Activated CD4-positive, alpha-beta memory T cell treated with anti-CD3 and anti-CD28 coated beads for 36 hours (primary cell): Measurements from ENCODE around the gene OSGEPL1. TPM values are rescaled to one million over a fixed set of nuclear protein-coding genes. Genes with fewer than 3 reads are reported as not detected.
"Not testable (repeated sequence)": the region's sequence is repeated elsewhere in the genome, so short reads cannot be mapped to it uniquely, and the experiment has no call there.

Source experiments
- CTCF ChIA-PET: fragments of 350-600 bp; sonication (Branson Sonifier 250); formaldehyde crosslinking; loops from one replicate; lab custom pipeline; 2021; ENCODE audit warnings: antibody characterized with exemption, inconsistent platforms; lab: Charles Lee
- POLR2A ChIA-PET: fragments of 350-600 bp; sonication (Branson Sonifier 250); formaldehyde crosslinking; loops from one replicate; lab custom pipeline; 2021; ENCODE audit warnings: antibody characterized with exemption; lab: Charles Lee
- DNase-seq: peaks from one replicate; pipeline ENCODE4 v3.0.0-alpha.2; 2020
- H3K27ac Mint-ChIP-seq: one replicate; pipeline ENCODE4 v1.8.0; 2021; ENCODE audit warnings: mixed read lengths
- H3K27me3 Mint-ChIP-seq: one replicate; pipeline ENCODE4 v1.8.0; 2021; ENCODE audit warnings: mixed read lengths
- H3K36me3 Mint-ChIP-seq: one replicate; pipeline ENCODE4 v1.8.0; 2021; ENCODE audit warnings: mixed read lengths
- H3K4me1 Mint-ChIP-seq: one replicate; pipeline ENCODE4 v1.8.0; 2021; ENCODE audit warnings: low read depth, mixed read lengths
- H3K4me3 Mint-ChIP-seq: one replicate; pipeline ENCODE4 v1.8.0; 2021; ENCODE audit warnings: mild to moderate bottlenecking, mixed read lengths
- H3K9me3 Mint-ChIP-seq: one replicate; pipeline ENCODE4 v1.8.0; 2021; ENCODE audit warnings: mixed read lengths
- intact Hi-C: fragments of 100-400 bp; cut with micrococcal nuclease; formaldehyde crosslinking; loops from one replicate; pipeline ENCODE4 v1.15.1; 2023
- total RNA-seq, 2 experiments: library from RNA; stranded (reverse); gene quantifications; one replicate each; pipeline ENCODE4 v1.2.3, GENCODE V29; 2021

Gene OSGEPL1
- total RNA-seq, 2 experiments from 2014 or later = 11.1 to 11.7 TPM

DNA sequence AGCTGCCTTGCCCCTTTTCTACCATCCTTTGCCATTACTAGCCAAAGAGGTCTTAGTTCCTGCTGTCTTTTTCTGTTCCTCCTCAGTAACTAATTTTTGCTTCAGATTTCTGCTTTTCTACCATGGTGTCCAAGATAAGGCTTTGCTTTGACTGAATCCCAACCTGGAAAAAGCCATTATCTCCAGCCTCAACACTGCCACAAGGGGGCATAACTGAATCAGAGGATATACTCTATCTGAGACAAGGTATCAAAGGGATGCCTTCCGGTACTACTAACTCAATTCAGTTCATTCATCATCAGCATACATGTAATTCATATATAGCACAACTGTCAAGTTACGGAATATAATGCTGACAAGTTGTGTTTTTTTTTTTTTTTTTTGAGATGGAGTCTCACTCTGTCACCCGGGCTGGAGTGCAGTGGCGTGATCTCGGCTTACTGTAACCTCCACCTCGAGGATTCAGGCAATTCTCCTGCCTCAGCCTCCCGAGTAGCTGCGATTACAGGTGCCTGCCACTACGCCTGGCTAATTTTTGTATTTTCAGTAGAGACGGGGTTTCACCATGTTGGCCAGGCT lies 11.4 kb downstream of the OSGEPL1 start:
- intact Hi-C loops = loop anchor here (2.0 to 5.0 kb wide), 2 partner anchors 41 to 320 kb away; no protein-coding TSS in a partner anchor
- POLR2A ChIA-PET = interaction anchor here (1.3 kb wide), 2 partner anchors 10 to 33 kb away, joined by 3 read pairs; partner anchors contain the start of gene ORMDL1
- H3K4me1 Mint-ChIP-seq = no peaks in the 10 kb centered on the region
- CTCF ChIA-PET = interaction anchor here (0.7 to 1.9 kb wide), 20 partner anchors 10 to 521 kb away, joined by 3 to 11 read pairs (median 4); partner anchors contain the start of genes ASNSD1 and OSGEPL1
- no peak overlapping the region for H3K4me3 Mint-ChIP-seq
- DNase-seq = peak; percentile 45
- no peak overlapping the region for H3K27ac Mint-ChIP-seq
- H3K27me3 Mint-ChIP-seq = no peaks in the 10 kb centered on the region
- H3K9me3 Mint-ChIP-seq = no peaks in the 10 kb centered on the region
- H3K36me3 Mint-ChIP-seq = peaks cover 12% of the 10 kb centered on the region

DNA sequence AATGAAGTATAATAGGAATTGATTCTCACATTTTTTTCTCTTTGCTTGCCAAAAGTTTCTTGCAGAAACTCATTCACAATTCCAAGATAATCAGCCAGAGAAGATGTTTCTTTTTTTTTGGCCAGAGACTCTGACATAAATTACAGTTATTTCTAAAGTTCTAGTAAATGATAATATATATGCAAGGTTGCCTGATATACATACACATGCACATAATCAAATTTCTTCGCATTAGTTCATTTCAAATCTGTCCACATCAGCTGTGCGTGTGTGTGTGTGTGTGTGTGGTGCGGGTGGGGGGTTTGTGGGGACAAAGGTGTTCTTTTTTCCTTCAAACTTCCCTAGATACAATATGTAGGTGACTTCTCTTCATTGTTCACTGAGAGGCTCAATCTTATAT lies 33.2 kb downstream of the OSGEPL1 start:
- Mint-ChIP-seq H3K9me3 (no peaks in the 10 kb centered on the region), H3K27me3 (no peaks in the 10 kb centered on the region), H3K27ac (no peak overlapping the region), H3K36me3 (no peaks in the 10 kb centered on the region), H3K4me3 (no peak overlapping the region), H3K4me1 (no peaks in the 10 kb centered on the region)
- ChIA-PET CTCF (no interaction called here), POLR2A (no interaction called here)
- no peak for DNase-seq
- intact Hi-C loops = no loop called here

DNA sequence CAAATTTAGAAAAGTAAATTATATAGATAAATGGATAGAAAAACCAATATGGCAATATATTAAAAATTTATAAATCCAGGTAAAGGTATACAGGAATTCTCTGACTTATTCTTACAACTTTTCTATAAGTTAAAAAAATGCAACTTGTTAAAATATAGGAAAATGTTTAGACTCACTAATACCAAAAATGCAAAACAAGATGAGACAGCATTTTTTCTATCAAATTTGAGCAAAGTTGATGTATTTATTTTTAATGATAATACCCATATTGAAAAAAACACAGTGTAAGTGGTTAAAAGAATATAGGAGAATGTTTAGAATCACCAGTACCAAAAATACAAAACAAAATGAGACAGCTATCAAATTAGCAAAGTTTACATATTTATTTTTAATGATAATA lies 35.7 kb downstream of the OSGEPL1 start:
- no peaks in the 10 kb centered on the region for H3K27me3 Mint-ChIP-seq
- no peak overlapping the region for H3K27ac Mint-ChIP-seq
- H3K4me1 Mint-ChIP-seq = peaks cover 13% of the 10 kb centered on the region
- intact Hi-C loops = no loop called here
- ChIA-PET POLR2A (no interaction called here), CTCF (no interaction called here)
- H3K4me3 Mint-ChIP-seq = no peak overlapping the region
- peaks cover 4% of the 10 kb centered on the region for H3K36me3 Mint-ChIP-seq
- no peak for DNase-seq
- no peaks in the 10 kb centered on the region for H3K9me3 Mint-ChIP-seq

- intact Hi-C loops = no loop called here
- H3K27ac Mint-ChIP-seq = no peak overlapping the region
- CTCF ChIA-PET = no interaction called here
- peaks cover 13% of the 10 kb centered on the region for H3K4me1 Mint-ChIP-seq
- no peaks in the 10 kb centered on the region for H3K27me3 Mint-ChIP-seq
- no peaks in the 10 kb centered on the region for H3K9me3 Mint-ChIP-seq
- H3K36me3 Mint-ChIP-seq = peaks cover 4% of the 10 kb centered on the region
- H3K4me3 Mint-ChIP-seq = no peak overlapping the region
- no peak for DNase-seq
- POLR2A ChIA-PET = no interaction called here
Measured at GRCh38 chr2:189726271-189726670, 36.3 kb downstream of the OSGEPL1 start.

GRCh38 chr2:189723192-189723591 lies 39.4 kb downstream of the OSGEPL1 start:
- Mint-ChIP-seq H3K4me3 (no peak overlapping the region), H3K36me3 (peaks cover 5% of the 10 kb centered on the region), H3K4me1 (peaks cover 13% of the 10 kb centered on the region), H3K27me3 (no peaks in the 10 kb centered on the region), H3K27ac (no peak overlapping the region), H3K9me3 (no peaks in the 10 kb centered on the region)
- ChIA-PET POLR2A (no interaction called here), CTCF (interaction anchor here (0.7 to 1.5 kb wide), 3 partner anchors 40 to 62 kb away, joined by 3 to 6 read pairs (median 3); no protein-coding TSS in a partner anchor)
- no peak for DNase-seq
- intact Hi-C loops = loop anchor here (1.0 kb wide), 2 partner anchors 61 to 95 kb away; partner anchors contain the start of genes ORMDL1 and PMS1

DNA sequence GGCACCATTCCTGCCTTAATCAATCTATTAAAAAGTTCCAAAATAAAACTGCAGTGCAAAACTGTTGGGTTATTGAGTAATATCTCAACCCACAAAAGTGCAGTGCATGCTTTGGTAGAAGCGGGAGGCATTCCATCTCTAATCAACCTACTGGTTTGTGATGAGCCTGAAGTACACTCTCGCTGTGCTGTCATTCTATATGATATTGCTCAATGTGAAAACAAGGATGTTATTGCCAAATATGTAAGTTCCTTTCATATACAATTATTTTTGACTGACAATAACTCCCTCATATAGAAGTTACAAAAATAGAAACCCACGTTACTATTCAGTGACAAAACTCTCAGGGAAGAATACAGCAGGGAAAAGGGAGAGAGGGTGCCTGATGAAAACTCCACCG lies 43.0 kb downstream of the OSGEPL1 start:
- Mint-ChIP-seq H3K36me3 (peaks cover 7% of the 10 kb centered on the region), H3K4me3 (no peak overlapping the region), H3K27me3 (no peaks in the 10 kb centered on the region), H3K27ac (no peak overlapping the region), H3K9me3 (peaks cover 20% of the 10 kb centered on the region), H3K4me1 (peaks cover 13% of the 10 kb centered on the region)
- ChIA-PET POLR2A (no interaction called here), CTCF (interaction anchor here (0.7 kb wide), 1 partner anchor 45 kb away, joined by 3 read pairs; the partner anchor contains the start of gene ANKAR)
- intact Hi-C loops = no loop called here
- no peak for DNase-seq

GRCh38 chr2:189717593-189717992 lies 45.0 kb downstream of the OSGEPL1 start:
- intact Hi-C loops, H3K36me3 Mint-ChIP-seq, DNase-seq, H3K27ac Mint-ChIP-seq, H3K4me3 Mint-ChIP-seq, POLR2A ChIA-PET, H3K4me1 Mint-ChIP-seq, H3K27me3 Mint-ChIP-seq, CTCF ChIA-PET: not testable (repeated sequence)
- H3K9me3 Mint-ChIP-seq = peaks cover 25% of the 10 kb centered on the region

DNA sequence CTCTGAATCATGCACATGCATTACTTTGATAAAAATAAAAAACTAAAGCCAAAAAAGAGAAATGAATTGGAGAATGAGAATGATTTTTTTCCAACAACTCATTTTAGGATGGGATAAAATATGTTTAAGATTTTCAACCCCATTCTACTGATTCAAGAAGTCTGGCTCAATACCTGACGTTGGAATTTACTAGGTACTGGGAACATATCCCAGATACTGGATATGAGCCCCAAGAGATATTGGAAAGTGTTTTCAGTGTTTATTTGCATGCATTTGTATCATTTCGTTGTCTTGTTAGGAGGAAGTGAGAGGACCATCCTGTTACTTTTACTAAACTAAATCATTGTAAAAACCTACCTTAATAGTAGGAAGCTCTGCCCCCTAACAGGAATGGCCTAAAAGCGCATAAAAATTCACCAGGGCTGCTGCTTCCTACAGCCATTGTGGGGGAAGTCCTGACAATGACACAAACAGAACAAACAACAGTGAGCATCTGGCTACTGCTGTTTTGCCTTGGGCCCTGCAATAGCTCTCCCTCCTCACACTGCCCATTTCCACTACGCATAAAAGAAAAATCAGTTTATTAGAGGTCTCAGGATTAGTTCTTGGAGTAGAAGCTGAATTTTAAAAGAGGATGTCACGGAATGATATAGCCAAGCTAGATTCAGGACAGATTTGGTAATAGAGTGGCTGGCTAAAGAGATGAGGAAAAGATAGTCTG lies 52.9 kb downstream of the OSGEPL1 start:
- CTCF ChIA-PET = interaction anchor here (1.1 kb wide), 1 partner anchor 11 kb away, joined by 3 read pairs; no protein-coding TSS in a partner anchor
- no peak for DNase-seq
- H3K9me3 Mint-ChIP-seq = peaks cover 5% of the 10 kb centered on the region
- no peak overlapping the region for H3K4me3 Mint-ChIP-seq
- H3K36me3 Mint-ChIP-seq = peaks cover 9% of the 10 kb centered on the region
- no peak overlapping the region for H3K27ac Mint-ChIP-seq
- intact Hi-C loops = no loop called here
- POLR2A ChIA-PET = no interaction called here
- no peaks in the 10 kb centered on the region for H3K27me3 Mint-ChIP-seq
- no peaks in the 10 kb centered on the region for H3K4me1 Mint-ChIP-seq

GRCh38 chr2:189702071-189702470 lies 60.5 kb downstream of the OSGEPL1 start:
- no peaks in the 10 kb centered on the region for H3K36me3 Mint-ChIP-seq
- no peaks in the 10 kb centered on the region for H3K4me1 Mint-ChIP-seq
- H3K9me3 Mint-ChIP-seq = no peaks in the 10 kb centered on the region
- POLR2A ChIA-PET = no interaction called here
- H3K4me3 Mint-ChIP-seq = no peak overlapping the region
- CTCF ChIA-PET = interaction anchor here (1.4 to 5.4 kb wide), 5 partner anchors 27 to 60 kb away, joined by 3 to 80 read pairs (median 6); partner anchors contain the start of genes ASNSD1 and OSGEPL1
- H3K27ac Mint-ChIP-seq = no peak overlapping the region
- no peaks in the 10 kb centered on the region for H3K27me3 Mint-ChIP-seq
- DNase-seq = no peak
- intact Hi-C loops = no loop called here

DNA sequence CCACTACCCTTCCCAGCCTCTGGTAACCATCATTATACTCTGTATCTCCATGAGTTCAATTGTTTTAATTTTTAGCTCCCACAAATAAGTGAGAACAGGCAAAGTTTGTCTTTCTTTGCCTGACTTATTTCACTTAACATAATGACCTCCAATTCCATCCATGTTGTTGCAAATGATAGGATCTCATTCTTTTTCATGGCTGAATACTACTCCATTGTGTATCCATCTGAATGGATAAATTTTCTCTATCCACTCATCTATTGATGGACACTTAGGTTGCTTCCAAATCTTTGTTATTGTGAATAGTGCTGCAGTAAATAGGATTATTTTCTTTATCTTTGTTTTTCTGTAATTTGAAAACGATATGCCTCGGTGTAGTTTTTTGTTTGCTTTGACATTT lies 61.9 kb downstream of the OSGEPL1 start:
- intact Hi-C loops = no loop called here
- no peak overlapping the region for H3K27ac Mint-ChIP-seq
- no peak overlapping the region for H3K4me3 Mint-ChIP-seq
- H3K9me3 Mint-ChIP-seq = no peaks in the 10 kb centered on the region
- H3K4me1 Mint-ChIP-seq = no peaks in the 10 kb centered on the region
- POLR2A ChIA-PET = no interaction called here
- H3K36me3 Mint-ChIP-seq = no peaks in the 10 kb centered on the region
- CTCF ChIA-PET = interaction anchor here (0.8 to 5.4 kb wide), 3 partner anchors 25 to 41 kb away, joined by 4 to 80 read pairs (median 6); partner anchors contain the start of gene ASNSD1
- no peak for DNase-seq
- H3K27me3 Mint-ChIP-seq = no peaks in the 10 kb centered on the region

DNA sequence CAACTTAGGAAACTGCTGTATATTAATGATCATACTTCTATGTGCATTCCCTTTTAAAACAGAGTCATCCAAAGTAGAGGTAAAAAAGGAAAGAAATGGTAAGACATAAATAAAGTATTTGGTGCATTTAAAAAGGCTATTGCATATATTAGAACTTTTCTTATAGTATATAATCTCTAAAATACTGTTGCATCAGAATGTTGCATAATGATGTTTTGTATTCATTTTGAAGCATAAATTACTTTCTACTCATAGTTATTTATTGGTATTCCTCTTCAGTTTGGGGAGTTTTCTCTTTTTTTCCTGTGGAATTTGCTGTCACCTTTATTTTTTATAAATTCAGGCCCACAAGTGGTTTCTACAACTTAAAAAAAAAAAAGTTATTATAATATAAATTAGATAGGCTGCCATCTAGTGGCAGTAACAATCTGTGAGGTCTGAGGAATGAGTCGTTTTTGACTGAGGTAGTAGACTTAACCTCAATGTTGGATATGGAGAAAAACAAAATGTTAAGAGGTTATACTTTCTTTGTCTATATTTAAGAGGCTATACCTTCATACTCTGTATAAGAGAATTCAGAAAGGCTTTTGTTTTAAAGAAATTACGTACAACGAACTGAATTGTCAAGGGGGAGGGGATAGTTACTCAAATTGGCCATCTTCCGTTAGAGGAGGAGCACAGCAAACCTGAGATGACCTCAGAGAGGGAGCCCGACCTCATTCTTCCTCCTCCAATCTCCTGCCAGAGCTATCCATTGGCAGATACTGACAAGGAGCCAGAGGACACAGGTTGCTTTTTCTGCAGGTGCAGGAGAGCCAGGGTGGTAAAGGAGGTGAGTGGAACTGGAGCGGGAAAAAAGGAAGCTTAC lies 64.3 kb downstream of the OSGEPL1 start:
- Mint-ChIP-seq H3K4me1 (no peaks in the 10 kb centered on the region), H3K9me3 (no peaks in the 10 kb centered on the region), H3K36me3 (no peaks in the 10 kb centered on the region), H3K27ac (no peak overlapping the region), H3K27me3 (no peaks in the 10 kb centered on the region), H3K4me3 (no peak overlapping the region)
- intact Hi-C loops = loop anchor here (1.0 kb wide), 2 partner anchors 24 to 37 kb away; partner anchors contain the start of genes ANKAR and ASNSD1
- DNase-seq = no peak
- CTCF ChIA-PET = interaction anchor here (0.7 to 5.4 kb wide), 12 partner anchors 12 to 77 kb away, joined by 3 to 80 read pairs (median 4); partner anchors contain the start of genes ANKAR and ASNSD1
- POLR2A ChIA-PET = no interaction called here
